ENCODE results near the gene FAU. TPM values are rescaled to one million over a fixed set of nuclear protein-coding genes. Genes with fewer than 3 reads are reported as not detected.

Gene FAU
- total RNA-seq, 1 experiment from 2014 or later = 1,073 TPM

DNA sequence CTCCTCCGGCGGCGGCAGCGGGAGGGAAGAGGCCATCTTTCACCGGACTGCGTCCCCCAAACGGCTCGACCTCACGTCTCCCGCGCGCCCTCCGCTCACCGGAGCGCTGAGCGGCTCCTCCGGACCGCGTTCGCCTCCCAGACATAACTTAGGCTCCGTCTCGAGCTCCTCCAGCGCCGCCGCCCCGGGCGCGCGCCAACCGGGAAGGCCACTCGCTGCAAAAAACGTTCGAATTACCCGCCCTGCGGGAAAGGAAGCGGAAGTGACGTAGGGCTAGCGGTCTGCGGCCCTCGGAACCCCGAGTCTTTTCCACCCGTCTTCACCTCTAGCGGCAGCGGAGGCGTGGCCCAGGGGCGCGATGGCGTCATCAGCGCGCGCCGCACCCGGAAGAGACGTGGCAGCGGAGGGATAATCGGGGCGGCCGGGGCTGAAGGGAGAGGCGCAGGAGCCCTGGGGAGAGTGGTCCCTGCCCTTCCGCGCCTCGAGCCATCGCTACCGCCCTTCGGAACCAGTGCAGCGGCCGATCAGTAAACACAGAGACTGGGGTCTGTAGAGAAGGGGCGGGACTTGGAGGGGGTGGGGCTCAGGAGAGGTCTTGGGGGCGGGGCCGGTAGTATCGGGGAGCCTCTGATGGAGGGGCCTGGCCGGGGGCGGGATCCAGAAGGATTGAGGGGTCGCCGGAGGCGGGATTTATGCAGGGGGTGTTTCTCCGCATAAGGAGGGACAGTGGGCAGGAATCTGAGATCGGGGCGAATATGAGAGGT, 37.9 kb downstream of the FAU start, which contains the start of the genes CDCA5 and ZFPL1 (continued):
- TF ChIP-seq ELF1 (IDR thresholded peaks at IDR 0.05; ENCODE audit: borderline replicate concordance, low read depth) (peak; percentile 99), ZNF274 (IDR thresholded peaks at IDR 0.05; ENCODE audit: low read depth, low read length) (no peak), EZH2phosphoT487 (IDR thresholded peaks at IDR 0.05; ENCODE audit: borderline replicate concordance) (no peak)

GRCh38 chr11:65083134-65083833, 38.6 kb downstream of the FAU start:
- H3K79me2 ChIP-seq (ENCODE audit: insufficient read depth, low read length) = peaks cover 57% of the 10 kb centered on the region
- DNase-seq (ENCODE audit: low read depth, low spot score) = no peak
- intact Hi-C loops (cut with micrococcal nuclease) = loop anchor here (5.0 kb wide), 2 partner anchors 41 to 56 kb away; partner anchors contain the start of genes SAC3D1 and SNX15

More at GRCh38 chr11:65083134-65083833, 38.6 kb downstream of the FAU start:
- H3K4me1 ChIP-seq (ENCODE audit: control insufficient read depth in 1 of 2, insufficient read depth in 2 of 2, low read length in 2 of 2) = peaks cover 7 to 30% of the 10 kb centered on the region in 2 experiments; a peak in 3 of 4 replicates
- H3K27ac ChIP-seq (ENCODE audit: low read depth, low read length) = peak overlapping the region; percentile 82
- ChIA-PET POLR2A (interaction anchor here (0.7 kb wide), 1 partner anchor 39 kb away, joined by 3 read pairs; the partner anchor contains the start of genes FAU and MRPL49), CTCF (interaction anchor here (1.4 kb wide), 1 partner anchor 27 kb away, joined by 3 read pairs; no protein-coding TSS in a partner anchor), RAD21 (ENCODE audit: low non-redundant PET in 1 of 2, low total read pairs in 2 of 2, uncharacterized antibody in 2 of 2, unreplicated experiment in 2 of 2) (no interaction called here)
- peaks cover 12 to 44% of the 10 kb centered on the region in 2 experiments; a peak in 2 of 4 replicates for H3K36me3 ChIP-seq (ENCODE audit: control insufficient read depth in 1 of 2, insufficient read depth in 2 of 2, low read length in 2 of 2)
- H3K9me2 ChIP-seq (ENCODE audit: insufficient read depth) = no peaks in the 10 kb centered on the region
- H3K4me3 ChIP-seq (replicated peaks in 1 of 2; ENCODE audit: low read depth in 1 of 2, low read length in 2 of 2) = peak overlapping the region; percentile 86 to 98
- peak overlapping the region; percentile 82 for H3K4me2 ChIP-seq (ENCODE audit: low read length)
- H3K27me3 ChIP-seq (ENCODE audit: insufficient read depth, low read length) = no peaks in the 10 kb centered on the region
- TF ChIP-seq, protein P1, sequence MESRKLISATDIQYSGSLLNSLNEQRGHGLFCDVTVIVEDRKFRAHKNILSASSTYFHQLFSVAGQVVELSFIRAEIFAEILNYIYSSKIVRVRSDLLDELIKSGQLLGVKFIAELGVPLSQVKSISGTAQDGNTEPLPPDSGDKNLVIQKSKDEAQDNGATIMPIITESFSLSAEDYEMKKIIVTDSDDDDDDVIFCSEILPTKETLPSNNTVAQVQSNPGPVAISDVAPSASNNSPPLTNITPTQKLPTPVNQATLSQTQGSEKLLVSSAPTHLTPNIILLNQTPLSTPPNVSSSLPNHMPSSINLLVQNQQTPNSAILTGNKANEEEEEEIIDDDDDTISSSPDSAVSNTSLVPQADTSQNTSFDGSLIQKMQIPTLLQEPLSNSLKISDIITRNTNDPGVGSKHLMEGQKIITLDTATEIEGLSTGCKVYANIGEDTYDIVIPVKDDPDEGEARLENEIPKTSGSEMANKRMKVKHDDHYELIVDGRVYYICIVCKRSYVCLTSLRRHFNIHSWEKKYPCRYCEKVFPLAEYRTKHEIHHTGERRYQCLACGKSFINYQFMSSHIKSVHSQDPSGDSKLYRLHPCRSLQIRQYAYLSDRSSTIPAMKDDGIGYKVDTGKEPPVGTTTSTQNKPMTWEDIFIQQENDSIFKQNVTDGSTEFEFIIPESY (IDR thresholded peaks at IDR 0.05; ENCODE audit: extremely low read depth, insufficient replicate concordance, low read length) = no peak
- TF ChIP-seq ELF1 (IDR thresholded peaks at IDR 0.05; ENCODE audit: borderline replicate concordance, low read depth) (no peak), SIN3A (IDR thresholded peaks at IDR 0.05; ENCODE audit: low read depth) (no peak), FOSL1 (IDR thresholded peaks at IDR 0.05; ENCODE audit: low read depth) (no peak), EGR1 (IDR thresholded peaks at IDR 0.05; ENCODE audit: low read depth) (no peak), JUND (IDR thresholded peaks at IDR 0.05) (no peak), EZH2 (IDR thresholded peaks at IDR 0.05) (no peak)
- TF ChIP-seq, protein P2, sequence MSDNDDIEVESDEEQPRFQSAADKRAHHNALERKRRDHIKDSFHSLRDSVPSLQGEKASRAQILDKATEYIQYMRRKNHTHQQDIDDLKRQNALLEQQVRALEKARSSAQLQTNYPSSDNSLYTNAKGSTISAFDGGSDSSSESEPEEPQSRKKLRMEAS (IDR thresholded peaks at IDR 0.05) = no peak
- ATAC-seq = peak; percentile 12
- H3K9me3 ChIP-seq (ENCODE audit: control insufficient read depth in 1 of 2, insufficient read depth in 1 of 2, low read depth in 1 of 2, low read length in 2 of 2) = no peaks in the 10 kb centered on the region
- H3K9ac ChIP-seq (ENCODE audit: low read length) = peak overlapping the region; percentile 98
- no peak overlapping the region for H2AFZ ChIP-seq (ENCODE audit: low read depth, low read length, poor library complexity, severe bottlenecking)
- TSS peak; percentile 60 for BruUV-seq (replicated peaks)
- H4K20me1 ChIP-seq (ENCODE audit: insufficient read depth) = no peaks in the 10 kb centered on the region

Measured in HCT116 (cell line).